HCT116 (cell line): ENCODE data around the gene UNC79. TPM values are rescaled to one million over a fixed set of nuclear protein-coding genes. Genes with fewer than 3 reads are reported as not detected.

ENCODE experiments used
- ATAC-seq: fragments of 200-7000 bp; cut with Tn5 transposase; 2 replicates; pipeline ENCODE4 v1.9.1; 2020; ENCODE audit warnings: mild to moderate bottlenecking, moderate library complexity
- BruUV-seq: library from RNA; stranded (reverse); fragments of 400-500 nt; replicated peaks from 2 replicates; lab custom pipeline; 2021; lab: Mats Ljungman, UMichigan
- CTCF ChIA-PET: fragments of 300-600 bp; sonication (Branson Sonifier 250); formaldehyde crosslinking; loops from one replicate; lab custom pipeline; 2021; ENCODE audit warnings: antibody characterized with exemption; lab: Charles Lee
- POLR2A ChIA-PET: fragments of 300-600, 350-600 bp; sonication (Branson Sonifier 250); formaldehyde crosslinking; loops from one replicate; lab custom pipeline; 2021; ENCODE audit warnings: antibody characterized with exemption; lab: Charles Lee
- RAD21 ChIA-PET, 2 experiments: fragments of 300-600 bp; sonication (Branson Sonifier 250); formaldehyde crosslinking; loops; one replicate each; lab custom pipeline; 2023; ENCODE audit warnings: low total read pairs in 2 of 2; ENCODE audit not compliant: uncharacterized antibody in 2 of 2, unreplicated experiment in 2 of 2, low non-redundant PET in 1 of 2; lab: Charles Lee
- DNase-seq: peaks from one replicate; pipeline ENCODE4 v3.0.0-alpha.2; 2010; ENCODE audit warnings: low read depth, low spot score
- H2AFZ ChIP-seq: fragments of 200-600 bp; shearing (Covaris generic), sonication (generic); 2 replicates; pipeline ENCODE4 v1.6.1; 2017; ENCODE audit warnings: low read depth, mixed run types, mixed read lengths, antibody characterized with exemption, low read length; ENCODE audit not compliant: poor library complexity, severe bottlenecking
- H3K27ac ChIP-seq: 2 replicates; pipeline ENCODE4 v1.5.1; 2012; ENCODE audit warnings: low read depth, low read length
- H3K27me3 ChIP-seq: fragments of 200-600 bp; sonication (generic); 2 replicates; pipeline ENCODE4 v1.6.1; 2016; ENCODE audit warnings: mixed run types, low read length, mixed read lengths; ENCODE audit not compliant: insufficient read depth
- H3K36me3 ChIP-seq, 2 experiments: fragments of 200-500 bp in 1 of 2; fragments of 200-600 bp in 1 of 2; sonication (Bioruptor generic) in 1 of 2; sonication (generic) in 1 of 2; 2 replicates each; pipeline versions ENCODE4 v1.5.1 to v1.6.1; 2014 to 2016; ENCODE audit warnings: low read length in 2 of 2, inconsistent platforms in 1 of 2, mixed read lengths in 1 of 2, mixed run types in 1 of 2; ENCODE audit not compliant: insufficient read depth in 2 of 2, control insufficient read depth in 1 of 2
- H3K4me1 ChIP-seq, 2 experiments: fragments of 200-600 bp in 1 of 2; sonication (generic) in 1 of 2; 2 replicates each; pipeline versions ENCODE4 v1.5.1 to v1.6.1; 2012 to 2017; ENCODE audit warnings: low read length in 2 of 2, inconsistent platforms in 1 of 2, mild to moderate bottlenecking in 1 of 2, mixed read lengths in 1 of 2, mixed run types in 1 of 2, moderate library complexity in 1 of 2; ENCODE audit not compliant: insufficient read depth in 2 of 2, control insufficient read depth in 1 of 2
- H3K4me2 ChIP-seq: fragments of 200-600 bp; sonication (generic); 2 replicates; pipeline ENCODE4 v1.6.1; 2017; ENCODE audit warnings: mixed run types, low read length, mixed read lengths
- H3K4me3 ChIP-seq, 2 experiments: fragments of 200-600 bp in 1 of 2; sonication (generic) in 1 of 2; replicated peaks in 1 of 2; 2 replicates each; pipeline ENCODE4 v1.5.1; 2011 to 2016; ENCODE audit warnings: low read length in 2 of 2, control low read depth in 1 of 2, low read depth in 1 of 2, mild to moderate bottlenecking in 1 of 2, mixed read lengths in 1 of 2, mixed run types in 1 of 2
- H3K79me2 ChIP-seq: fragments of 200-600 bp; sonication (generic); 2 replicates; pipeline ENCODE4 v1.6.1; 2017; ENCODE audit warnings: mild to moderate bottlenecking, mixed run types, low read length, moderate library complexity, mixed read lengths; ENCODE audit not compliant: insufficient read depth
- H3K9ac ChIP-seq: fragments of 200-600 bp; sonication (generic); 2 replicates; pipeline ENCODE4 v1.6.1; 2016; ENCODE audit warnings: low read length, mixed read lengths
- H3K9me2 ChIP-seq: fragments of 200-600 bp; sonication (generic), shearing (Covaris generic); 2 replicates; pipeline ENCODE4 v1.6.1; 2017; ENCODE audit warnings: mixed run types, mild to moderate bottlenecking, moderate library complexity; ENCODE audit not compliant: insufficient read depth
- H3K9me3 ChIP-seq, 2 experiments: fragments of 200-500 bp in 1 of 2; fragments of 200-600 bp in 1 of 2; sonication (Bioruptor generic) in 1 of 2; sonication (generic) in 1 of 2; 2 replicates each; pipeline ENCODE4 v1.6.1; 2014 to 2017; ENCODE audit warnings: low read length in 2 of 2, mixed read lengths in 2 of 2, inconsistent platforms in 1 of 2, low read depth in 1 of 2, mild to moderate bottlenecking in 1 of 2, mixed run types in 1 of 2, moderate library complexity in 1 of 2; ENCODE audit not compliant: control insufficient read depth in 1 of 2, insufficient read depth in 1 of 2
- H4K20me1 ChIP-seq: fragments of 200-600 bp; sonication (generic), shearing (Covaris generic); 2 replicates; pipeline ENCODE4 v1.6.1; 2017; ENCODE audit warnings: mixed run types, mild to moderate bottlenecking, moderate library complexity; ENCODE audit not compliant: insufficient read depth
- ATF3 ChIP-seq: IDR thresholded peaks from 2 replicates; pipeline ENCODE4 v1.6.1; 2012
- CBX3 ChIP-seq: IDR thresholded peaks from 2 replicates; pipeline ENCODE4 v1.6.1; 2012; ENCODE audit warnings: low read depth
- ELF1 ChIP-seq: IDR thresholded peaks from 2 replicates; pipeline ENCODE4 v1.6.1; 2012; ENCODE audit warnings: low read depth, borderline replicate concordance
- JUND ChIP-seq: IDR thresholded peaks from 2 replicates; pipeline ENCODE4 v1.6.1; 2012
- MAX ChIP-seq: IDR thresholded peaks from 2 replicates; pipeline ENCODE4 v1.6.1; 2012
- POLR2A ChIP-seq: IDR thresholded peaks from 2 replicates; pipeline ENCODE4 v1.7.0; 2011; ENCODE audit warnings: borderline replicate concordance; ENCODE audit not compliant: insufficient read depth, insufficient read length; ENCODE audit errors: extremely low read depth
- POLR2AphosphoS5 ChIP-seq: IDR thresholded peaks from 2 replicates; pipeline ENCODE4 v1.6.1; 2011; ENCODE audit warnings: mild to moderate bottlenecking, low read depth, low read length, moderate library complexity
- RAD21 ChIP-seq: IDR thresholded peaks from 2 replicates; pipeline ENCODE4 v1.6.1; 2012; ENCODE audit warnings: low read depth, mild to moderate bottlenecking
- REST ChIP-seq: IDR thresholded peaks from 2 replicates; pipeline ENCODE4 v1.6.1; 2012; ENCODE audit warnings: low read depth
- SP1 ChIP-seq: IDR thresholded peaks from 2 replicates; pipeline ENCODE4 v1.6.1; 2012; ENCODE audit warnings: low read depth
- intact Hi-C: fragments of 100-400 bp; cut with micrococcal nuclease; formaldehyde crosslinking; loops from 2 replicates; pipeline ENCODE4 v1.10.0; 2022
- total RNA-seq: library from RNA; stranded (reverse); gene quantifications from one replicate; pipeline ENCODE4 v1.2.1, GENCODE V29; 2021; ENCODE audit not compliant: unreplicated experiment
- TF ChIP-seq, protein P1 (sequence below), 3 experiments: fragments of 200-600 bp in 1 of 3; sonication (generic) in 1 of 3; IDR thresholded peaks in 2 of 3; conservative IDR thresholded peaks in 1 of 3; 2 replicates each; pipeline ENCODE4 v1.5.1; 2012 to 2017; ENCODE audit warnings: low read depth in 2 of 3, low read length in 2 of 3, antibody characterized with exemption in 1 of 3, borderline replicate concordance in 1 of 3, control low read depth in 1 of 3, mild to moderate bottlenecking in 1 of 3, mixed read lengths in 1 of 3, mixed run types in 1 of 3, moderate library complexity in 1 of 3; ENCODE audit not compliant: insufficient read depth in 1 of 3

Gene UNC79
- total RNA-seq, 1 experiment from 2014 or later: 0.10 TPM

- no peaks in the 10 kb centered on the region for H4K20me1 ChIP-seq
- no peaks in the 10 kb centered on the region for H3K9me2 ChIP-seq
- no peaks in the 10 kb centered on the region for H3K36me3 ChIP-seq
- ATAC-seq (no peak), DNase-seq (no peak)
- TF ChIP-seq CBX3 (no peak), RAD21 (no peak), POLR2A (no peak), SP1 (no peak), POLR2AphosphoS5 (no peak), ELF1 (no peak), MAX (no peak), JUND (no peak), ATF3 (no peak), REST (no peak)
- TF ChIP-seq, protein P1, sequence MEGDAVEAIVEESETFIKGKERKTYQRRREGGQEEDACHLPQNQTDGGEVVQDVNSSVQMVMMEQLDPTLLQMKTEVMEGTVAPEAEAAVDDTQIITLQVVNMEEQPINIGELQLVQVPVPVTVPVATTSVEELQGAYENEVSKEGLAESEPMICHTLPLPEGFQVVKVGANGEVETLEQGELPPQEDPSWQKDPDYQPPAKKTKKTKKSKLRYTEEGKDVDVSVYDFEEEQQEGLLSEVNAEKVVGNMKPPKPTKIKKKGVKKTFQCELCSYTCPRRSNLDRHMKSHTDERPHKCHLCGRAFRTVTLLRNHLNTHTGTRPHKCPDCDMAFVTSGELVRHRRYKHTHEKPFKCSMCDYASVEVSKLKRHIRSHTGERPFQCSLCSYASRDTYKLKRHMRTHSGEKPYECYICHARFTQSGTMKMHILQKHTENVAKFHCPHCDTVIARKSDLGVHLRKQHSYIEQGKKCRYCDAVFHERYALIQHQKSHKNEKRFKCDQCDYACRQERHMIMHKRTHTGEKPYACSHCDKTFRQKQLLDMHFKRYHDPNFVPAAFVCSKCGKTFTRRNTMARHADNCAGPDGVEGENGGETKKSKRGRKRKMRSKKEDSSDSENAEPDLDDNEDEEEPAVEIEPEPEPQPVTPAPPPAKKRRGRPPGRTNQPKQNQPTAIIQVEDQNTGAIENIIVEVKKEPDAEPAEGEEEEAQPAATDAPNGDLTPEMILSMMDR (IDR thresholded peaks at IDR 0.05 in 2 of 3, conservative IDR thresholded peaks at IDR 0.05 in 1 of 3; ENCODE audit: borderline replicate concordance in 1 of 3, insufficient read depth in 1 of 3, low read depth in 2 of 3, low read length in 2 of 3): no peak
- no peaks in the 10 kb centered on the region for H3K9me3 ChIP-seq
- POLR2A ChIA-PET: no interaction called here
- no peaks in the 10 kb centered on the region for H3K4me1 ChIP-seq
- RAD21 ChIA-PET: no interaction called here
- H3K79me2 ChIP-seq: no peaks in the 10 kb centered on the region
- H3K27me3 ChIP-seq: no peaks in the 10 kb centered on the region
- no TSS peak for BruUV-seq
- no peak overlapping the region for H2AFZ ChIP-seq
- H3K4me2 ChIP-seq: no peak overlapping the region
- CTCF ChIA-PET: no interaction called here
- no peak overlapping the region for H3K9ac ChIP-seq
- H3K4me3 ChIP-seq: no peak overlapping the region
- intact Hi-C loops: no loop called here
- H3K27ac ChIP-seq: no peak overlapping the region
Observed at GRCh38 chr14:93742761-93743160, 312.0 kb downstream of the UNC79 start.
